H9 (cell line): ENCODE data around the gene EPSTI1. TPM values are rescaled to one million over a fixed set of nuclear protein-coding genes. Genes with fewer than 3 reads are reported as not detected.

Experiments
- DNase-seq: peaks from one replicate; pipeline ENCODE4 v3.0.0-alpha.2; 2017
- H2AFZ ChIP-seq: one replicate; pipeline ENCODE4 v1.6.1; 2013; ENCODE audit warnings: mild to moderate bottlenecking, low read length, control low read depth, moderate library complexity
- H2AK5ac ChIP-seq: 2 replicates; pipeline ENCODE4 v1.6.1; 2013; ENCODE audit warnings: low read length, control low read depth, mixed read lengths; ENCODE audit not compliant: insufficient read length
- H2BK120ac ChIP-seq: one replicate; pipeline ENCODE4 v1.6.1; 2013; ENCODE audit warnings: low read depth, mild to moderate bottlenecking, low read length, control low read depth, inconsistent platforms; ENCODE audit not compliant: poor library complexity, severe bottlenecking
- H2BK12ac ChIP-seq: 2 replicates; pipeline ENCODE4 v1.6.1; 2013; ENCODE audit warnings: low read length, control low read depth, mixed read lengths, low read depth; ENCODE audit not compliant: insufficient read length
- H2BK15ac ChIP-seq: 2 replicates; pipeline ENCODE4 v1.6.1; 2013; ENCODE audit warnings: low read depth, low read length, control low read depth
- H2BK20ac ChIP-seq: one replicate; pipeline ENCODE4 v1.6.1; 2013; ENCODE audit warnings: low read depth, mild to moderate bottlenecking, low read length, control low read depth, inconsistent platforms; ENCODE audit not compliant: poor library complexity, severe bottlenecking
- H2BK5ac ChIP-seq: 2 replicates; pipeline ENCODE4 v1.6.1; 2013; ENCODE audit warnings: low read length, control low read depth, mixed read lengths; ENCODE audit not compliant: insufficient read length
- H3K14ac ChIP-seq: 2 replicates; pipeline ENCODE4 v1.6.1; 2013; ENCODE audit warnings: low read length, control low read depth; ENCODE audit not compliant: insufficient read depth
- H3K18ac ChIP-seq: 2 replicates; pipeline ENCODE4 v1.6.1; 2013; ENCODE audit warnings: low read depth, mild to moderate bottlenecking, mixed read lengths, low read length, control low read depth; ENCODE audit not compliant: insufficient read length
- H3K23ac ChIP-seq: 2 replicates; pipeline ENCODE4 v1.6.1; 2013; ENCODE audit warnings: low read length, control low read depth, mixed read lengths, low read depth; ENCODE audit not compliant: insufficient read length
- H3K23me2 ChIP-seq: 2 replicates; pipeline ENCODE4 v1.6.1; 2013; ENCODE audit warnings: low read depth, mild to moderate bottlenecking, mixed read lengths, low read length, control low read depth; ENCODE audit not compliant: insufficient read length, poor library complexity, severe bottlenecking
- H3K27ac ChIP-seq: 2 replicates; pipeline ENCODE4 v1.5.1; 2013; ENCODE audit warnings: low read length, control low read depth, mixed read lengths, low read depth; ENCODE audit not compliant: insufficient read length
- H3K27me3 ChIP-seq: 2 replicates; pipeline ENCODE4 v1.6.1; 2013; ENCODE audit warnings: low read length, control low read depth, inconsistent platforms; ENCODE audit not compliant: insufficient read depth
- H3K4ac ChIP-seq: 2 replicates; pipeline ENCODE4 v1.6.1; 2013; ENCODE audit warnings: low read depth, mild to moderate bottlenecking, control low read depth, inconsistent platforms, low read length, moderate library complexity
- H3K4me1 ChIP-seq: 2 replicates; pipeline ENCODE4 v1.6.1; 2013; ENCODE audit warnings: low read length, control low read depth, inconsistent platforms; ENCODE audit not compliant: insufficient read depth
- H3K4me2 ChIP-seq: 2 replicates; pipeline ENCODE4 v1.6.1; 2013; ENCODE audit warnings: low read length, control low read depth, mixed read lengths; ENCODE audit not compliant: insufficient read length, insufficient read depth
- H3K56ac ChIP-seq: 2 replicates; pipeline ENCODE4 v1.6.1; 2013; ENCODE audit warnings: low read depth, mild to moderate bottlenecking, mixed read lengths, low read length, control low read depth; ENCODE audit not compliant: insufficient read length
- H3K79me1 ChIP-seq: 2 replicates; pipeline ENCODE4 v1.6.1; 2013; ENCODE audit warnings: low read depth, mild to moderate bottlenecking, moderate library complexity, low read length, control low read depth, inconsistent platforms; ENCODE audit not compliant: insufficient read depth, poor library complexity, severe bottlenecking
- H3K79me2 ChIP-seq: 2 replicates; pipeline ENCODE4 v1.6.1; 2013; ENCODE audit warnings: low read length, control low read depth, inconsistent platforms; ENCODE audit not compliant: insufficient read depth
- H3K9ac ChIP-seq: 2 replicates; pipeline ENCODE4 v1.6.1; 2013; ENCODE audit warnings: low read length, control low read depth, mixed read lengths; ENCODE audit not compliant: insufficient read length; ENCODE audit errors: extremely low read depth
- H3K9me3 ChIP-seq: one replicate; pipeline ENCODE4 v1.6.1; 2013; ENCODE audit warnings: low read depth, low read length, inconsistent platforms; ENCODE audit not compliant: control insufficient read depth
- H3T11ph ChIP-seq: one replicate; pipeline ENCODE4 v1.6.1; 2013; ENCODE audit warnings: mild to moderate bottlenecking, low read length, control low read depth, inconsistent platforms
- H4K20me1 ChIP-seq: one replicate; pipeline ENCODE4 v1.6.1; 2013; ENCODE audit not compliant: control insufficient read depth, insufficient read length, insufficient read depth
- H4K5ac ChIP-seq: 2 replicates; pipeline ENCODE4 v1.6.1; 2013; ENCODE audit warnings: low read depth, mild to moderate bottlenecking, mixed read lengths, low read length, control low read depth; ENCODE audit not compliant: insufficient read length
- H4K8ac ChIP-seq: replicated peaks from 2 replicates; pipeline ENCODE4 v1.6.1; 2013; ENCODE audit warnings: low read length, control low read depth, mixed read lengths, low read depth; ENCODE audit not compliant: insufficient read length
- H4K91ac ChIP-seq: 2 replicates; pipeline ENCODE4 v1.6.1; 2013; ENCODE audit warnings: low read depth, mild to moderate bottlenecking, moderate library complexity, mixed read lengths, low read length, control low read depth; ENCODE audit not compliant: insufficient read length
- H3K27ac Mint-ChIP-seq, 3 experiments: 2 replicates in 2 of 3; 3 replicates in 1 of 3; pipeline ENCODE4 v1.8.0; 2020 to 2021; ENCODE audit warnings: mixed read lengths in 3 of 3, mild to moderate bottlenecking in 1 of 3, moderate library complexity in 1 of 3
- H3K27me3 Mint-ChIP-seq: 2 replicates; pipeline ENCODE4 v1.8.0; 2021; ENCODE audit warnings: low read depth, mild to moderate bottlenecking, moderate library complexity, mixed read lengths
- H3K36me3 Mint-ChIP-seq, 3 experiments: 2 replicates in 2 of 3; 3 replicates in 1 of 3; pipeline ENCODE4 v1.8.0; 2020 to 2021; ENCODE audit warnings: low read depth in 3 of 3, mixed read lengths in 3 of 3; ENCODE audit not compliant: insufficient read depth in 1 of 3
- H3K4me1 Mint-ChIP-seq, 2 experiments: 2 replicates each; pipeline ENCODE4 v1.8.0; 2020; ENCODE audit warnings: mixed read lengths in 2 of 2
- H3K4me3 Mint-ChIP-seq, 2 experiments: 2 replicates in 1 of 2; 3 replicates in 1 of 2; pipeline ENCODE4 v1.8.0; 2020 to 2021; ENCODE audit warnings: mild to moderate bottlenecking in 2 of 2, mixed read lengths in 2 of 2, moderate library complexity in 1 of 2
- H3K9me3 Mint-ChIP-seq, 2 experiments: 2 replicates in 1 of 2; 3 replicates in 1 of 2; pipeline ENCODE4 v1.8.0; 2020; ENCODE audit warnings: mild to moderate bottlenecking in 2 of 2, mixed read lengths in 2 of 2, moderate library complexity in 1 of 2
- CTCF ChIP-seq: fragments of 200-600 bp; sonication (generic); conservative IDR thresholded peaks from 3 replicates; pipeline ENCODE4 v1.8.0; 2021; ENCODE audit warnings: antibody characterized with exemption, mild to moderate bottlenecking
- WGBS: extraction: QIAGEN DNeasy Blood & Tissue Kit; methylation state at CpG from one replicate; pipeline ENCODE4 v1.1.7; 2013; ENCODE audit warnings: missing lambda C conversion rate, low lambda C conversion rate, mixed read lengths; ENCODE audit not compliant: insufficient read length; ENCODE audit errors: extremely low coverage; 5-methylcytosine and 5-hydroxymethylcytosine counted together
- total RNA-seq: library from RNA; stranded (reverse); gene quantifications from 2 replicates; pipeline ENCODE4 v1.2.1, GENCODE V29; 2021

EPSTI1 gene
- total RNA-seq, 1 experiment from 2014 or later = 0.70 TPM

- Mint-ChIP-seq H3K4me3 (no peak overlapping the region), H3K36me3 (no peaks in the 10 kb centered on the region), H3K9me3 (no peaks in the 10 kb centered on the region), H3K4me1 (no peaks in the 10 kb centered on the region), H3K27ac (no peak overlapping the region), H3K27me3 (peaks cover 5% of the 10 kb centered on the region; the same call in 1 of the 2 replicates)
- Histone ChIP-seq H3K4me1 (no peaks in the 10 kb centered on the region), H3K56ac (no peak overlapping the region), H3K23ac (no peak overlapping the region), H3K9ac (no peak overlapping the region), H3K79me1 (no peaks in the 10 kb centered on the region), H2BK12ac (no peak overlapping the region), H3K4me2 (no peak overlapping the region), H2BK20ac (no peak overlapping the region), H4K8ac (no peak overlapping the region), H3K79me2 (no peaks in the 10 kb centered on the region), H4K20me1 (no peaks in the 10 kb centered on the region), H2BK5ac (no peak overlapping the region), H3K14ac (no peak overlapping the region; the same call in 1 of the 2 replicates), H4K91ac (no peak overlapping the region), H3K23me2 (no peaks in the 10 kb centered on the region), H3K27me3 (no peaks in the 10 kb centered on the region), H3K27ac (no peak overlapping the region), H2BK15ac (no peak overlapping the region), H3K9me3 (no peaks in the 10 kb centered on the region), H3K18ac (no peak overlapping the region), H4K5ac (no peak overlapping the region), H2AFZ (no peak overlapping the region), H2BK120ac (no peak overlapping the region), H3K4ac (no peak overlapping the region), H3T11ph (no peak overlapping the region), H2AK5ac (no peak overlapping the region)
- no CpG with 5 or more reads among the region's 2 CpGs for WGBS
- no peak for TF ChIP-seq CTCF
- DNase-seq = no peak
Observed at GRCh38 chr13:42999491-42999890, 7.5 kb upstream of the EPSTI1 start.
